ENCODE measurements around the gene HBEGF.

HBEGF gene

DNA sequence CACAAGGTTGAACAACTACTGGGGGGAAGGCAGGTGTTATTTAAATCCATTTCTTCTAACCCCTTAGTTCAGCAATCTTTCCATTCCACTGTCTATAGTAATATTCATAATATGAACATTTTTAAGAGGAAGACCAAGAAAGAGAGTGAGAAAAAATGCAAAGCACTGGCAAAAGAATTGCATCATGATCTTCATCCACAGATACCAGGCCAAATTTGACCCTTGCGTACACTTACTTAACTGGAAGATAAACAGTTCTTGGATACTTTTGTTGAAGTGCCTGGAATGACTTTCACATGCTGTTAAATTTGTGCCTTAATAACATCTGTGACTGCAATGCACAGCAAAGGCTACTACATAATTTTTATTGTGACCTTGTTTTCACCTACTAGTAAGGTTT lies 45.3 kb downstream of the HBEGF start:
- TF ChIP-seq CTCF (conservative IDR thresholded peaks at IDR 0.05) (no peak), ZFX (IDR thresholded peaks at IDR 0.05) (no peak)
- no peak overlapping the region for H3K27ac ChIP-seq

DNA sequence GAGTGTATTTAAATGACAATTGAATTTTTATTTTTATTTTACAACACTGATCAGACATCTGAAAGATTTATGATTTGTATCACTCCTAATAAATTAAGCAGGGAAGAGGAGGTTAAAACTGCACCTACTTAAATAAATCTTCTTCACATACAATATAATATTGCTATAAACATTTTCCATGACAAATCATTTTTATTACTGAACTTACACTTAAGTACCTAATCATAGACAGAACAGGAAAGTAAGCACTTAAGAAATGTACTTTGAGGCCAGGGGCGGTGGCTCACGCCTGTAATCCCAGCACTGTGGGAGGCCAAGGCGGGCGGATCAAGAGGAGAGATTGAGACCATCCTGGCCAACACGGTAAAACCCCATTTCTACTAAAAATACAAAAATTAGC lies 47.3 kb downstream of the HBEGF start:
- H3K27ac ChIP-seq, result no peak overlapping the region
- no peak for TF ChIP-seq ZFX (IDR thresholded peaks at IDR 0.05)

DNA sequence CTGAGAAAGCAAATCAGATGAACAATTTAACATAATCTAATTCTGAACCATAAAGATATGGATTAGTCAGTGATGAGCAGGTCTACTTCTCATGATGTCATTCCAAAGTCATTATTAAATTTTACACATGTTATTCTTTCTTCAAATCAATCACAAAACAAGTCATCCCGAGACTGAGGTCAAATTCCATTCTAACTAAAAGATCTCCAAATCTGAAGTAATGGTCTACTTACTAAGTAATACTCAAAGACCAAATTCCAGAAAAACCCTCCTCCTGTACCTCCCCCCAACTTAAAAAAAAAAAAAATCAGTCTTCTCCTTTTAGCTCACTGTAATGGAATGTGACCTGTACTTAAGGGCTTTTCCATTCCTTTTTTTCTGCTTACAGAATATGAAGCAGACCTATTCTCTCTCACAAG lies 48.2 kb downstream of the HBEGF start:
- no peak overlapping the region for H3K27ac ChIP-seq
- TF ChIP-seq CTCF (conservative IDR thresholded peaks at IDR 0.05), result no peak
- TF ChIP-seq ZFX (IDR thresholded peaks at IDR 0.05), result no peak

GRCh38 chr5:140297283-140297682 lies 49.1 kb downstream of the HBEGF start:
- TF ChIP-seq CTCF (conservative IDR thresholded peaks at IDR 0.05) (no peak), ZFX (IDR thresholded peaks at IDR 0.05) (no peak)
- H3K27ac ChIP-seq, result no peak overlapping the region

- no peak for TF ChIP-seq CTCF (conservative IDR thresholded peaks at IDR 0.05)
- no peak for TF ChIP-seq ZFX (IDR thresholded peaks at IDR 0.05)
- no peak overlapping the region for H3K27ac ChIP-seq
Measured at GRCh38 chr5:140296289-140296688, 50.1 kb downstream of the HBEGF start.

DNA sequence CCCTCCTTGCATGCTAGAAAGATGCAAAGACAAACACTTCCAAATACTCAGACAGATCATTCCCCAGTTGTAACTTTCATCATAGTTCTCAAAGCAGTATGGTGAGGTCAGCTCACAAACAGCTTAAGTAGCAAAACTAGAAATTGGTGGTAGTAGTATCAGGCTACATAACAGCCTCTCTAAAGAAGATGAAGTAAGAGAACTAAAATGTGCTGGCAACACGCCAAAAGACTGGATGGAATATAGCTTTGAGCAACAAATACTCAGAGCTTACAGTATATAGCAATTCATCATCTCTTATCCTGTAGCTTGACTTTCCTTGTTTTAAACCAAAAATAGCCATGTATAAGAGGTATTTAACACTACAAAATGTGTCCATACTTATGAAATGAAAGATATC lies 51.0 kb downstream of the HBEGF start:
- TF ChIP-seq CTCF (conservative IDR thresholded peaks at IDR 0.05) (no peak), ZFX (IDR thresholded peaks at IDR 0.05) (no peak)
- no peak overlapping the region for H3K27ac ChIP-seq

GRCh38 chr5:140294753-140295152 lies 51.6 kb downstream of the HBEGF start:
- H3K27ac ChIP-seq, result no peak overlapping the region
- no peak for TF ChIP-seq ZFX (IDR thresholded peaks at IDR 0.05)

GRCh38 chr5:140293849-140294100 lies 52.6 kb downstream of the HBEGF start:
- H3K27ac ChIP-seq, result no peak overlapping the region
- TF ChIP-seq CTCF (conservative IDR thresholded peaks at IDR 0.05) (no peak), ZFX (IDR thresholded peaks at IDR 0.05) (no peak)

Measured in C4-2B (cell line).